Measurements from ENCODE around the gene AIP. TPM values are rescaled to one million over a fixed set of nuclear protein-coding genes. Genes with fewer than 3 reads are reported as not detected.

The AIP gene
- total and polyA plus RNA-seq, 2 of the 8 experiments (the other 6 are each of a cell fraction or from before 2014, with no cell fraction given), result 29.8 to 54.4 TPM

DNA sequence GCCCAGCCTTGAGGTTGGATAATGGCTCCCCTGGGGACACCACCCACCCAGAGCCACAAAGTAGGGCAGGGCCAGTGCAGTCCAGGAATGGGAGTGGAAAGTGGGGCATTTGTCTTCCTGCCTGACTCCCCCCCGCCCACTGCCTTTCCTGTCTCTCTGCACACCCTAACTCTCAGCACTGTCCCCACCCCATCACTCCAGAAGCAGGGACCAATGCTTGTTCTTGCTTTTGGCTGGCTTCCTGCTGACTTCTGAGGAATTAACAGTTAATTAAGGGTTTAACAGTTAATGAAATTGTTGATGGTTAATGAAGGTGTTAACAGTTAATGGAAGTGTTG is 17.6 kb downstream of the AIP start:
- FAIRE-seq (no peak), DNase-seq (ENCODE audit: low read depth in 1 of 2, low spot score in 2 of 2) (no peak)
- Histone ChIP-seq H3K4me1 (replicated peaks in 1 of 4; ENCODE audit: control insufficient read depth in 3 of 4, insufficient read depth in 4 of 4, low read length in 3 of 4) (peaks cover 0 to 13% (median 2%) of the 10 kb centered on the region in 4 experiments; a peak in 5 of 7 replicates), H3K79me1 (ENCODE audit: low read depth, low read length) (no peaks in the 10 kb centered on the region), H3K27me3 (replicated peaks in 1 of 4; ENCODE audit: control insufficient read depth in 3 of 4, extremely low read depth in 1 of 4, insufficient read depth in 3 of 4, low read length in 3 of 4) (peaks cover 0 to 8% (median 4%) of the 10 kb centered on the region in 4 experiments; a peak in 3 of 7 replicates), H3K27ac (ENCODE audit: low read depth, low read length) (no peak overlapping the region), H3K9me3 (ENCODE audit: insufficient read depth in 2 of 2, low read depth in 1 of 2, low read length in 1 of 2) (no peaks in the 10 kb centered on the region), H4K91ac (replicated peaks; ENCODE audit: insufficient read length, low read length) (no peak overlapping the region), H4K8ac (ENCODE audit: extremely low read depth, insufficient read depth, low read length) (no peak overlapping the region), H3K14ac (ENCODE audit: insufficient read length) (no peak overlapping the region), H2AFZ (ENCODE audit: low read length) (no peak overlapping the region), H3K9ac (replicated peaks in 1 of 4; ENCODE audit: extremely low read depth in 1 of 4, low read depth in 3 of 4, low read length in 3 of 4) (no peak overlapping the region), H3K23me2 (ENCODE audit: low read depth, low read length) (peaks cover 14% of the 10 kb centered on the region; the same call in 1 of the 2 replicates), H3K4me3 (ENCODE audit: extremely low read depth in 1 of 4, insufficient read depth in 2 of 4, low read depth in 3 of 4, low read length in 4 of 4) (no peak overlapping the region), H2BK12ac (ENCODE audit: low read depth, low read length) (no peak overlapping the region), H3K79me2 (ENCODE audit: control insufficient read depth in 1 of 2, insufficient read depth in 2 of 2, low read length in 2 of 2) (no peaks in the 10 kb centered on the region), H2BK20ac (ENCODE audit: low read length) (no peak overlapping the region), H2BK5ac (ENCODE audit: low read depth, low read length) (no peak overlapping the region), H4K20me1 (replicated peaks in 1 of 2; ENCODE audit: control insufficient read depth in 1 of 2, insufficient read depth in 2 of 2, low read length in 2 of 2) (peaks cover 3 to 12% of the 10 kb centered on the region in 2 experiments), H2BK15ac (ENCODE audit: low read length) (no peak overlapping the region), H3K4ac (replicated peaks; ENCODE audit: insufficient read length, low read depth, low read length) (no peak overlapping the region), H3K36me3 (ENCODE audit: control insufficient read depth in 2 of 4, insufficient read depth in 4 of 4, low read length in 3 of 4) (peaks cover 0 to 8% (median 4%) of the 10 kb centered on the region in 4 experiments; a peak in 6 of 8 replicates), H3K18ac (ENCODE audit: extremely low read depth, low read length) (no peak overlapping the region), H2BK120ac (replicated peaks; ENCODE audit: low read depth, low read length) (no peak overlapping the region), H4K5ac (ENCODE audit: insufficient read length, low read depth, low read length) (no peak overlapping the region), H3K56ac (replicated peaks; ENCODE audit: insufficient read length, low read depth, low read length) (no peak overlapping the region), H3K4me2 (ENCODE audit: insufficient read depth in 1 of 2, low read depth in 2 of 2, low read length in 2 of 2) (no peak overlapping the region), H2AK5ac (ENCODE audit: low read depth, low read length) (no peak overlapping the region), H3K23ac (ENCODE audit: insufficient read length) (no peak overlapping the region)
- CTCF ChIA-PET (ENCODE audit: partially characterized antibody), result no interaction called here
- 86% methylated on average over 1 of the region's 1 CpG; no CpG with 5 or more reads in 1 of the 2 experiments for WGBS, 2 experiments (ENCODE audit: extremely low coverage in 1 of 2, insufficient coverage in 1 of 2, insufficient read length in 1 of 2, insufficient replicate concordance in 2 of 2, low coverage in 1 of 2, low lambda C conversion rate in 2 of 2, missing lambda C conversion rate in 1 of 2)
- POLR2A ChIA-PET (ENCODE audit: partially characterized antibody), result interaction anchor here (1.1 to 1.5 kb wide), 3 partner anchors 10 to 33 kb away, joined by 3 to 4 read pairs (median 3); no protein-coding TSS in a partner anchor
- no peak for TF ChIP-seq CHD1 (IDR thresholded peaks at IDR 0.05; ENCODE audit: low read depth, low read length)
- no peak for TF ChIP-seq RBBP5 (IDR thresholded peaks at IDR 0.05; ENCODE audit: borderline replicate concordance, low read depth, low read length)
- no peak for TF ChIP-seq GTF2F1 (IDR thresholded peaks at IDR 0.05; ENCODE audit: borderline replicate concordance, low read depth, low read length)
- TF ChIP-seq YY1 (IDR thresholded peaks at IDR 0.05; ENCODE audit: low read depth, low read length), result no peak
- no peak for TF ChIP-seq ASH2L (IDR thresholded peaks at IDR 0.05; ENCODE audit: low read length)
- TF ChIP-seq NRF1 (IDR thresholded peaks at IDR 0.05; ENCODE audit: low read depth, low read length), result no peak
- no peak for TF ChIP-seq JUND (IDR thresholded peaks at IDR 0.05; ENCODE audit: low read length)
- TF ChIP-seq ZNF274 (IDR thresholded peaks at IDR 0.05; ENCODE audit: borderline replicate concordance, extremely low read depth, low read length), result no peak
- TF ChIP-seq, protein P1, sequence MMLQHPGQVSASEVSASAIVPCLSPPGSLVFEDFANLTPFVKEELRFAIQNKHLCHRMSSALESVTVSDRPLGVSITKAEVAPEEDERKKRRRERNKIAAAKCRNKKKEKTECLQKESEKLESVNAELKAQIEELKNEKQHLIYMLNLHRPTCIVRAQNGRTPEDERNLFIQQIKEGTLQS (IDR thresholded peaks at IDR 0.05; ENCODE audit: insufficient read depth, low read depth, low read length), result no peak
- no peak for TF ChIP-seq SP2 (IDR thresholded peaks at IDR 0.05; ENCODE audit: low read length)
- no peak for TF ChIP-seq SIRT6 (IDR thresholded peaks at IDR 0.05; ENCODE audit: low read length)
- no peak for TF ChIP-seq POU5F1 (IDR thresholded peaks at IDR 0.05; ENCODE audit: low read depth, low read length)
- no peak for TF ChIP-seq BACH1 (IDR thresholded peaks at IDR 0.05; ENCODE audit: low read length)
- TF ChIP-seq SP1 (IDR thresholded peaks at IDR 0.05; ENCODE audit: low read depth, low read length), result no peak
- TF ChIP-seq CREB1 (IDR thresholded peaks at IDR 0.05), result no peak
- no peak for TF ChIP-seq SIN3A (conservative IDR thresholded peaks at IDR 0.05 in 1 of 2, IDR thresholded peaks at IDR 0.05 in 1 of 2; ENCODE audit: low read depth in 1 of 2, low read length in 2 of 2)

All from H1 (cell line).